Kidney glomerular epithelial cell (primary cell): ENCODE data around the gene MS4A5.

Experiments used
- DNase-seq: peaks from one replicate; lab custom pipeline; 2025; lab: John Stamatoyannopoulos, UW

Gene MS4A5

DNA sequence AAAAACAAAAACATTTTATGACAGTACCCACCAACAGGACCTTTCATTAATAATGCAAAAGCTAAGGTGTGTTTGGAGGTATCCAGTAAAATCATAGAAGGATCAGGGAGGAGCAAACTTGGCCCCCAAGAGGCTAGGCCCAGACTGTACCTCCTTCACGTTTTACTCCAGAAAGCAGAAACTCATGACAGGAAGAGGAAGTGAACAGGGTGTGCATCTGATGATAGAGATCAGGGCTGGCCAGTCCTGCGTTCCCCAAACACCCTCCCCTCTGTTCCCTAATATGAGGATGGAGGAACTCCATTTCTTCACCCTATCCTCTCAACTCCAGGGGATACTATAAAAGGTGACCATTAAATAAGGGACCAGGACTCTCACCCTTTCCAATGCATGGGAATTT lies 53.0 kb downstream of the MS4A5 start:
- DNase-seq = no peak

DNA sequence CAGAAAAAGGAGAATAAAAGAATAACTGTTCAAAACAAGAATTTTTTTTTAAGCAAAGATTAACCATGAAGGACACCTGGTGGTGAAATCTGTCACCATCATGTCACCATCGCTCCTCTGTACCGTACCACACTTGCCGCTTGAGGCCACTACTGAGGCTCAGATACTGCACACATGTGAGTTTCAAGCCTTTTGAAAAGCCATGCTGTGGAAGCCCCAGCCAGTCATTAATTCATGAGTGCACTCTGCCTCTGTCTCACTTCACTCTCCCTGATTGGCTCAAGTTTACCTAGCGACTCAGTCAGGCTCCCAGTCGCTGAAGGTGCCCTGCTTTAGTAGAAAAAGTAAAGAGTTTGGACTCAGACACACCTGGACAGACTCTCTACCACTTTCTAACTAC lies 56.6 kb downstream of the MS4A5 start:
- DNase-seq = no peak

DNA sequence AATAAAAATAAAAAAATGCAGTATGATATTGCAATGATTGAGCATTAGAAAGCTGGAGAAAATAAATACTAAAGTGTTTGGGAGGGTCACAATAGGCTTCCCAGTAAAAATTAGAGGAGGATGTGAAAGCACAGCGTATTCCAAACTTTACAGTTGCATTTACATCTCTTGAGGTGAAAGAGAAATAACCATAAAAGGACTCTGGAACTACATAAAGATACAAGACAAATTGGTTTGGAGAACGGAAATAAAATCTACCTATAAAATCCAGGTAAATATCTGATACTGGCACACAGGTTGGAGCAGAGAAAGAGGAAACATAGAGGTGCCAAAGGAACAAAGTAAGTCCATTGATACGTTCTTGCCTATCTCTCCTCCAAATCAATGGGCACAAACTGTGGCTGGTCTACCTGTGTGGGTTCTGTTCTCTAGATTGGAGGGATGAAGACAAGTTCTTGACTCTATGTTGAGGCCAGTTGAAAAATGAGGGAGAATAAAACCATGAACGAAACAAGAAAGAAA lies 63.2 kb downstream of the MS4A5 start, which contains the start of gene MS4A12:
Gene MS4A12, plus strand, starts transcription at position 291 of the 522 bp plus-strand sequence. CDS start 4,541 bp downstream, outside the sequence.
- no peak for DNase-seq

DNA sequence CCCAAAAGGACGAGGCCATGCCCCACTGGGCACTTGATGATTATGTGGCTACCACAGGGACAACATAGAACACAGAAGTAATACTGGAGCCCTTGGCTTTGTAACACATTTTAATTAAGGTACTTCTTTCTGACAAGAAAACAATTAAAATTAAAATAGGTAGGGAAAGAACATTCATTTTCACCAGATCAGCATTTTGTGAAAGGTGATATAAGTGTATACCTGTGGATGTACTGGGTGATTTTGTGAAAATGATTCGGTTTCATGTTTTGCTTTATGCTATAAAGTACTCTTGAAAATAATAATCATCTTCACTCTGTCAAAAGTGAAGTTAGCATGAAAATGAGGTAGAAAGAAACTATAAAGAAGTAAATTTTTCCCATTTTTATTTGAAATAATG lies 64.1 kb downstream of the MS4A5 start:
- DNase-seq = no peak
